ENCODE results near the gene PSMG3. TPM values are rescaled to one million over a fixed set of nuclear protein-coding genes. Genes with fewer than 3 reads are reported as not detected.

The PSMG3 gene
- total RNA-seq (2022; extraction: Qiagen RNA extraction) = 74.2 to 96.7 TPM (median 89.0 TPM) in 5 replicates

GRCh38 chr7:1569833-1570632 is at the start of gene PSMG3:
Gene PSMG3, minus strand, starts transcription at chr7:1570032. Its CDS starts 693 bp downstream, at chr7:1569339.

GRCh38 chr7:1555813-1556543 is 13.9 kb downstream of the PSMG3 start, which contains the start of gene TMEM184A:
Gene TMEM184A, minus strand, starts transcription at chr7:1556205. Its CDS starts 721 bp downstream, at chr7:1555484.

Other genes with a start within 250 kb of the PSMG3 start
- 10.8 to 23.7 TPM (median 21.8 TPM) in 5 replicates for gene MICALL2, start 110.6 kb downstream of the PSMG3 start, total RNA-seq (2022; extraction: Qiagen RNA extraction)
- 43.9 to 56.5 TPM (median 51.4 TPM) in 5 replicates for gene INTS1, start 65.6 kb downstream of the PSMG3 start, total RNA-seq (2022; extraction: Qiagen RNA extraction)
- 29.5 to 52.0 TPM (median 45.8 TPM) in 5 replicates for gene MAFK, start 39.3 kb downstream of the PSMG3 start, total RNA-seq (2022; extraction: Qiagen RNA extraction)
- gene TMEM184A, start 13.8 kb downstream of the PSMG3 start, total RNA-seq (2022; extraction: Qiagen RNA extraction) = 6.5 to 10.4 TPM (median 8.1 TPM) in 5 replicates
- 0.25 to 0.46 TPM (median 0.37 TPM) in 5 replicates for gene ELFN1, start 100.2 kb upstream of the PSMG3 start, total RNA-seq (2022; extraction: Qiagen RNA extraction)